Mucosa of rectum (tissue), 2 donors: ENCODE results near the gene GPR75.
"Not testable (repeated sequence)": the region's sequence is repeated elsewhere in the genome, so short reads cannot be mapped to it uniquely, and the experiment has no call there.

Experiments
- H3K27ac ChIP-seq, 2 donors: one replicate each; pipeline ENCODE4 v1.7.0; 2013; ENCODE audit warnings: inconsistent platforms in 2 of 2, low read depth in 2 of 2, low read length in 2 of 2
- H3K27me3 ChIP-seq, 2 donors: one replicate each; pipeline ENCODE4 v1.7.0; 2013; ENCODE audit warnings: low read length in 2 of 2; ENCODE audit not compliant: control insufficient read depth in 2 of 2, insufficient read depth in 2 of 2
- H3K36me3 ChIP-seq, 2 donors: one replicate each; pipeline ENCODE4 v1.7.0; 2013; ENCODE audit warnings: low read length in 2 of 2; ENCODE audit not compliant: control insufficient read depth in 2 of 2, insufficient read depth in 2 of 2
- H3K4me1 ChIP-seq, 2 donors: one replicate each; pipeline ENCODE4 v1.7.0; 2013; ENCODE audit warnings: low read length in 2 of 2, mild to moderate bottlenecking in 1 of 2; ENCODE audit not compliant: control insufficient read depth in 2 of 2, insufficient read depth in 2 of 2
- H3K4me3 ChIP-seq, 2 donors: one replicate each; pipeline ENCODE4 v1.7.0; 2013; ENCODE audit warnings: low read length in 2 of 2
- H3K9ac ChIP-seq, 2 donors: one replicate each; pipeline ENCODE4 v1.7.0; 2013; ENCODE audit warnings: low read length in 2 of 2, low read depth in 1 of 2, mild to moderate bottlenecking in 1 of 2
- H3K9me3 ChIP-seq, 2 donors: one replicate each; pipeline ENCODE4 v1.7.0; 2013; ENCODE audit warnings: low read length in 2 of 2; ENCODE audit not compliant: control insufficient read depth in 2 of 2
- donor health status: healthy.
- donor health status: Normal muscosa, but diverticular disease.

GPR75 gene

GRCh38 chr2:53856272-53856671 is 3.5 kb downstream of the GPR75 start:
- H3K27ac ChIP-seq = no peak overlapping the region

GRCh38 chr2:53854678-53855077 is 5.1 kb downstream of the GPR75 start:
- H3K9me3 ChIP-seq = no peaks in the 10 kb centered on the region
- no peaks in the 10 kb centered on the region for H3K27me3 ChIP-seq
- no peak overlapping the region for H3K9ac ChIP-seq
- no peak overlapping the region for H3K4me3 ChIP-seq
- peaks cover 9 to 10% of the 10 kb centered on the region in 2 donors for H3K36me3 ChIP-seq
- H3K27ac ChIP-seq = no peak overlapping the region
- no peaks in the 10 kb centered on the region for H3K4me1 ChIP-seq

More at GRCh38 chr2:53856272-53856671, 3.5 kb downstream of the GPR75 start:
- no peak overlapping the region for H3K4me3 ChIP-seq
- no peak overlapping the region for H3K9ac ChIP-seq
- H3K4me1 ChIP-seq = no peaks in the 10 kb centered on the region
- no peaks in the 10 kb centered on the region for H3K27me3 ChIP-seq
- no peaks in the 10 kb centered on the region for H3K9me3 ChIP-seq
- H3K36me3 ChIP-seq = peaks cover 9 to 10% of the 10 kb centered on the region in 2 donors

DNA sequence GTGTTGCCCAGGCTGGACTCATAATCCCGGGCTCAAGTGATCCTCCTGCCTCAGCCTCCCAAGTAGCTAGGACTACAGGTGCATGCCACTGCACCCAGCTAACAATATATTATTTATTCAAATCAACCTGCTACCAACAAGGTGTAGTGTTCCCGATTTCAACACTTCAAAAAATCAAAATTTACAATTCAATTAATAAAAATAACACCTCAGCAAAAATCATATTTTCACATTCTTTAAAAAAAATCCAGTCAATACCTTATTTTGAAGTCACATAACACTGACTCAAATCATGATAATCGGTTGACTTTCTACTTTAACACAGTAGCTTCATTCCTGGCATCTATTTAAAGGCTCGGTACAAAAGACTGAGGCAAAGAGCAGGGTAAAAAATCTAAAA is 7.2 kb downstream of the GPR75 start:
- Histone ChIP-seq H3K4me3 (no peak overlapping the region), H3K27ac (no peak overlapping the region), H3K9me3 (no peaks in the 10 kb centered on the region), H3K9ac (no peak overlapping the region), H3K36me3 (peaks cover 9 to 10% of the 10 kb centered on the region in 2 donors), H3K4me1 (no peaks in the 10 kb centered on the region), H3K27me3 (no peaks in the 10 kb centered on the region)

GRCh38 chr2:53851052-53851757 is 8.6 kb downstream of the GPR75 start:
- not testable (repeated sequence) for H3K27ac ChIP-seq, H3K9ac ChIP-seq

GRCh38 chr2:53848062-53848461 is 11.7 kb downstream of the GPR75 start:
- Histone ChIP-seq H3K9me3 (no peaks in the 10 kb centered on the region), H3K36me3 (no peaks in the 10 kb centered on the region), H3K9ac (no peak overlapping the region), H3K4me3 (no peak overlapping the region), H3K27me3 (no peaks in the 10 kb centered on the region), H3K4me1 (no peaks in the 10 kb centered on the region), H3K27ac (no peak overlapping the region)

More at GRCh38 chr2:53851052-53851757, 8.6 kb downstream of the GPR75 start:
- H3K36me3 ChIP-seq = peaks cover 9 to 10% of the 10 kb centered on the region in 2 donors
- H3K27me3 ChIP-seq, H3K4me3 ChIP-seq, H3K4me1 ChIP-seq, H3K9me3 ChIP-seq: not testable (repeated sequence)

GRCh38 chr2:53843595-53843994 is 16.2 kb downstream of the GPR75 start:
- H3K4me3 ChIP-seq = no peak overlapping the region
- H3K9ac ChIP-seq = no peak overlapping the region
- H3K9me3 ChIP-seq = no peaks in the 10 kb centered on the region
- no peaks in the 10 kb centered on the region for H3K36me3 ChIP-seq
- H3K4me1 ChIP-seq = no peaks in the 10 kb centered on the region
- no peaks in the 10 kb centered on the region for H3K27me3 ChIP-seq
- no peak overlapping the region for H3K27ac ChIP-seq

GRCh38 chr2:53842891-53843290 is 16.9 kb downstream of the GPR75 start:
- H3K27me3 ChIP-seq = no peaks in the 10 kb centered on the region
- H3K36me3 ChIP-seq = no peaks in the 10 kb centered on the region
- H3K9me3 ChIP-seq = no peaks in the 10 kb centered on the region
- no peak overlapping the region for H3K9ac ChIP-seq
- no peaks in the 10 kb centered on the region for H3K4me1 ChIP-seq
- H3K27ac ChIP-seq = no peak overlapping the region
- no peak overlapping the region for H3K4me3 ChIP-seq

GRCh38 chr2:53841651-53842050 is 18.1 kb downstream of the GPR75 start:
- not testable (repeated sequence) for H3K9me3 ChIP-seq

GRCh38 chr2:53840580-53840979 is 19.2 kb downstream of the GPR75 start:
- no peaks in the 10 kb centered on the region for H3K36me3 ChIP-seq

More at GRCh38 chr2:53841651-53842050, 18.1 kb downstream of the GPR75 start:
- not testable (repeated sequence) for H3K27me3 ChIP-seq, H3K27ac ChIP-seq, H3K4me1 ChIP-seq, H3K4me3 ChIP-seq, H3K9ac ChIP-seq, H3K36me3 ChIP-seq

DNA sequence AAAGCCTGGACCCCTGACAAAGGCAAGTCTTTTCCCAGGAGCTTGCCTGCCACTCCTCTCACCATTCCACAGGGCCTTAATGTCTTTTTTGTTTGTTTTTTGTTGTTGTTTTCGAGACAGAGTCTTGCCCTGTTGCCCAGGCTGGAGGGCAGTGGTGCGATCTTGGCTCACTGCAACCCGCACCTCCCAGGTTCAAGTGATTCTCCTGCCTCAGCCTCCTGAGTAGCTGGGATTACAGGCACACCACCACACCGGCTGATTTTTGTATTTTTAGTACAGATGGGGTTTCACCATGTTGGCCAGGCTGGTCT is 29.8 kb downstream of the GPR75 start:
- H3K36me3 ChIP-seq, H3K27ac ChIP-seq, H3K27me3 ChIP-seq, H3K4me3 ChIP-seq, H3K9me3 ChIP-seq, H3K4me1 ChIP-seq, H3K9ac ChIP-seq: not testable (repeated sequence)

More at GRCh38 chr2:53840580-53840979, 19.2 kb downstream of the GPR75 start:
- Histone ChIP-seq H3K4me1 (no peaks in the 10 kb centered on the region), H3K9me3 (no peaks in the 10 kb centered on the region), H3K27me3 (no peaks in the 10 kb centered on the region), H3K4me3 (no peak overlapping the region), H3K9ac (no peak overlapping the region), H3K27ac (no peak overlapping the region)
